Stimulated activated CD8-positive, alpha-beta memory T cell treated with anti-CD3 and anti-CD28 coated beads, Interleukin-2, amount 100 ng/mL, for 1 hour (primary cell): Measurements from ENCODE around the gene DISP3.

Experiments used
- DNase-seq, 2 donors: peaks; one replicate each; pipeline ENCODE4 v3.0.0-alpha.2; 2020; ENCODE audit warnings: low read depth in 2 of 2

Gene DISP3

DNA sequence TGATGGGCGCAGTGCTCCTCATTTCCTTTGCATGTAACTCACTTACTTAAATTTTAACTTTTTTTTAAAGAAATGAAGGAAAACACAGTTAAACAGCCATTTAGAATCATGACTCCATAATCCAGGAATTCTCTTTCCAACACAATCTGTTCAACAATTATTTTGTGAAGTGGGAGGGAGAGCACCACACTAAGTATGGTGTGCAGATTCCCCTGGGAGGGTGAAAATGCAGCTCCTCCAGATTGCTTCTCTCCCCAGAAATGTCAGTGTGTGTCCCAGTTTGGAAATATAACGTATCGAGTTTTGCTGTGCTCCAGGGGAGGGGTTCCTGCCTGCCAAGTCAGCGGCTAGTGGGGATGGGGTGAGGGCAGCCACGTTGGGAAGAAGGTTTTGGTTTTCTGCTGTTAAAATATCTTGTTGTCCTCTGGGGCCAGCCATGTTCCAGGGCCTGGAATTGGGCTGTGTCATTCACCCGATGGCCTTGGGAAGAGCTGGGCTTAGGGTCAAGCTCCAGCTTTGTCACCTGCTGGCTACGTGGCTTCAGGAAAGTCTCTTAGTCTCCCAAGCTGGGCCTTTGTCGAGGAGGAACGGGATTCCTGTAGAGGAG, 17.3 kb upstream of the DISP3 start:
- no peak for DNase-seq

GRCh38 chr1:11462224-11462923, 16.6 kb upstream of the DISP3 start:
- DNase-seq: no peak

- no peak for DNase-seq
Measured at GRCh38 chr1:11463177-11463576, 15.8 kb upstream of the DISP3 start.

- no peak for DNase-seq
Measured at GRCh38 chr1:11465307-11465706, 13.6 kb upstream of the DISP3 start.

- DNase-seq: no peak
Measured at GRCh38 chr1:11466416-11466815, 12.5 kb upstream of the DISP3 start.

DNA sequence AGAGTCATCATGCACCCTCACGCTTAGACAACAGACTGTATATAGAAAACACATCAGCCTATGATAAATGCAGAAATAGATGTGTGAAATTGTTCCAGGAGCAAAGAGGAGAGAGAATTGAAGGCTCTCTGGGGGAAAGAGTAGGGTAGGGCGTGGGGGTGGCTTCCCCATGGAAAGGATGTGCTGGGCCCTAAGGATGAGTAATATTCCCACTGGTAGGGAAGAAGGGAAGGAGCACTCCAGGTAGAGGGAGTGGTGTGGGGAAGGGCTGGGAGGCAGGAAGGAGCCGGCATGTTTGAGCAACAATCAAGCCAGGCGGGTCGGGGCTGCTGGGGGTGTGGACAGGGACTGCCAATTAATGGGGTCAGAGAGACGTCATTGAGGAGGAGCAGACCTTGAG, 10.1 kb upstream of the DISP3 start:
- DNase-seq: no peak

- no peak for DNase-seq
Measured at GRCh38 chr1:11470912-11471311, 8.0 kb upstream of the DISP3 start.

GRCh38 chr1:11471473-11471872, 7.5 kb upstream of the DISP3 start:
- DNase-seq: no peak

DNA sequence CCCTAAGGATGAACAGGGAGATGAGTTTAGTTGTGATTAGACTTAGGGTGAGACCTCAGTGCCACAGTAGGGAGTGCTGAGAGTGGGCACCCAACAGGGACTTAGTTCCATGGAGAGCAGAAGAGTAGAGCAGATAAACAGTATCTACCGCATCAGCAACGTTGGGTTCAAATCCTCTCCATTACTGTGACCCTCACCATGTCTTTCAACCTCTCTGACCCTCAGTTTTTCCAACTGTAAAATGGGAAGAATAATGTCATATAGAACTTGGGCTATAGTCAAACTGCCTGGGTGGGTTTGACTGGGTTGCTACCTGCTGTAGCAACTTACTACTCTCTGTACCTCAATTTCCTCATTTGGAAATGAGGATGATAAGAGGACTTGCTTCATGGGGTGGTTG, 6.7 kb upstream of the DISP3 start:
- DNase-seq: no peak

- DNase-seq: no peak
Measured at GRCh38 chr1:11472741-11473140, 6.2 kb upstream of the DISP3 start.

DNA sequence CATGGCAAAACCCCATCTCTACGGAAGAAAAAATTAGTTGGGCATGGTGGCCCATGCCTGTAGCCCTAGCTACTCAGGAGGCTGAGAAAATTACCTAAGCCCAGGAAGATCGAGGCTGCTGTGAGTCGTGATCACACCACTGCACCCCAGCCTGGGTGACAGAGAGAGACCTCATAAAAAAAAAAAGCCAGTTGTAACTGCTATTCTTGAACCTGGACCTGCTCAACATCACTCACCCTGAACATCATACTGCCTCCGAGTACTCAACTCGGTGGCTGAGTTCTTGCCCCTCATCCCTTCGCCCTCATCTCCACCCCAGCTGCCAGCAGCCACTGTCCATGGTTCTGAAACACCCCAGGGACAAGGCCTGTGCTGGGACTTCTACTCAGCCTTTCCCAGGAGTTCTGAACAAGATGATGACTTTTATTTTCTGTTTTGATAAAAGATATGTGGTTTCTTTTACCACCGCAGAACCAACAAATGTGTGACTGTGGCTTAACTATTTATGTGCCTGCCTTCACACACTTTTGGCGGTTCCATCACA, 5.4 kb upstream of the DISP3 start:
- no peak for DNase-seq

- DNase-seq: no peak
Measured at GRCh38 chr1:11474826-11475225, 4.1 kb upstream of the DISP3 start.

DNA sequence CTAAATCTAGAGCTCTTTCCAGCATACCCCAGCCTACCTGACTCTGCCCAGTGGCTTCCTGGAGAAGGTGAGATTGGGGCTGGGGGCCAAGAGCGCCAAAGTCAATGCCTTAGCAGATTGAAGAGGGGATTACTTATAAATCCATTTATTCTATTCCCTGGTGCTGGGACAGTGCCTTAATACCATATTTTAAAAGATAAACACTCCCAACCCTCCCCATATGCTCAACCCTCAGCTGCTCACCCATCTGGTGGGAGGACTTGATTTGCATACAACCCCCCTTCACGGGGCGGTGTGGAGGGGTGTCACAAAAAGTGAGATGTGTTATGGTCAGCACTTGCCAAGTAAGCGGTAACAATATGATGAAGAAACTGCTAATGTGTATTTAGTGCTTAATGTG, 3.2 kb upstream of the DISP3 start:
- DNase-seq: no peak

DNA sequence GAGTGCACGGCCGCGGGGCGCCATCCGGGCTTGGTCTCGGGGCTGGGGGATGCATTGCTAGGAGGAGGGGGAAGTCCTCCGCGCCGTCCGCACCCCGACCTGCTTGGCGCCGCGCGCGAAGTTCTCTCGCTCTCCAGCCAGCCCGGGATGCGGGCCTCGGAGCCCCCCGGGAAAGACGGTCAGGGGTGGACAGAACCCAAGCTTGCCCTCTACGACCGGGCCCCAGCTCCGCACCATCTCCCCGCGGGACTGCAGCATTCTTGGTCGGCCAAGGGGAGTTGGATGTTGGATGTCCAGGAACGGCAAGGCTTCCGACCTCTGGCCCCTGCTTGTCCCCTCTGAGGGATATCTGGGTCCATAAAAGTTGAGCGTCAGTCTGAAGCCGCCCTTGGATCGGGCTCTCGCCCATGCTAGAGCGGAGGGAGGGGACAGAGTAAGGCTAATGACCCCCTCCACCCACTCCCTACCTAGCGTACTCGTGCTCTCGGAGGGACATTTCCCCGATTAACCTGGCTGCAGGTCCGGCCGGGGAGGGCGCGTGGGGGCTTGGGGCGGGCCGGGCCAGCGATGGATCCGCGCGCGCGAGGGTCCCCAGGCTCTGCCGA, 522 bp downstream of the DISP3 start:
- no peak for DNase-seq

DNA sequence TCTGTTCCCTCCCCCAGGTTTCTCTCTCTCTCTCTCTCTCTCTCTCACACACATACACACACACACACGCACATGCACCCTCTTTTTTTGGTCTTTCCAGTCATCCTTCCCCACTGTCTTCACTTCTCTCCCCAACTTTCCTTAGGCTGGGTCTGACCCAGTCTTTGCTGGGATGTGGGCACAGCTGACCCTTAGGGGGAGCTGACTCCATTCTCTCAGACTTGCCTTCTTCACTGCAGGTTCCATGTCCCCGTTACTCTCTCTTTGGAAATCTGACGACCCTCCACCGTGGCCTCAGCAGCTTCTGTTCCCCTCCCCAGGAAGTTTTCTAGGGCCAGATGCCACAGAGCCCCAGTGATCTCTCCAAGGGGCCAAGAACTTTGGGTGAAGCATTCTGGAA, 2.1 kb downstream of the DISP3 start:
- DNase-seq: no peak

DNA sequence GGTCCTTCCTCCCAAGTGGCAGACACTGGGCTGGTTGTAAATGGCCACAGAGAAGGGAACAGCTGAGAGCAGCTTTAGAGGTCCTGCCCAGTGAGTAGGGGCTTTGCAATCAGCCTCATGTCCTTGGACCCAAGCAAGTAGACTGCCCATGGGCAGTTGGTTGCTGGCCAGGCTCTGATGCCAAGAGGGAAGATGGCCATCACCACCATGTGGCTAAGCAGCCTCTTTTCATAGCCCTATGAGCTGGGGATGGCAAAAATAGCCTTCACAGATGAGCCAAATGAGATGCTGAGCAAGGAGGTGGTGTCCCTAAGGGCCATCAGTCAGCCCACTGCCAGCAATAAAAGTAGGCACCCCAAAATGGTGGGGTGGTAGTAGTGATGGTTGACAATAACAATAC, 3.2 kb downstream of the DISP3 start:
- no peak for DNase-seq

- no peak for DNase-seq
Measured at GRCh38 chr1:11482701-11483479, 3.9 kb downstream of the DISP3 start.

GRCh38 chr1:11483581-11484320, 4.8 kb downstream of the DISP3 start:
- no peak for DNase-seq

GRCh38 chr1:11484321-11484655, 5.3 kb downstream of the DISP3 start:
- DNase-seq: no peak

GRCh38 chr1:11485191-11485590, 6.2 kb downstream of the DISP3 start:
- no peak for DNase-seq

- no peak for DNase-seq
Measured at GRCh38 chr1:11486231-11487009, 7.5 kb downstream of the DISP3 start.
